HepG2 (cell line): Measurements from ENCODE around the gene USP24. TPM values are rescaled to one million over a fixed set of nuclear protein-coding genes. Genes with fewer than 3 reads are reported as not detected.
A peak's percentile ranks its signal among the peaks of the same experiment; 100 is the strongest.

Experiments
- ATAC-seq: fragments of 200-7000 bp; cut with Tn5 transposase; 3 replicates; pipeline ENCODE4 v1.9.1; 2020; ENCODE audit warnings: mild to moderate bottlenecking, moderate library complexity
- BruUV-seq: library from RNA; stranded (reverse); fragments of 400-500 nt; replicated peaks from 2 replicates; lab custom pipeline; 2021; lab: Mats Ljungman, UMichigan
- CTCF ChIA-PET: fragments of 300-600 bp; formaldehyde crosslinking; extraction: SDS; loops from one replicate; lab custom pipeline; 2021; ENCODE audit warnings: low total read pairs, inconsistent platforms, low intra/inter-chr PET ratio; lab: Yijun Ruan, JAX
- POLR2A ChIA-PET: fragments of 350-600 bp; sonication (Branson Sonifier 250); formaldehyde crosslinking; loops from one replicate; lab custom pipeline; 2020; ENCODE audit warnings: antibody characterized with exemption, inconsistent platforms; lab: Yijun Ruan, JAX
- DNase-seq: peaks from one replicate; pipeline ENCODE4 v3.0.0-alpha.2; 2015; ENCODE audit warnings: low spot score
- FAIRE-seq: peaks from 3 replicates; lab custom pipeline; 2011; peaks lifted over from hg19 to GRCh38; lab: Jason Lieb, UNC
- H2AFZ ChIP-seq: one replicate; pipeline ENCODE4 v1.6.1; 2011; ENCODE audit warnings: low read length, inconsistent platforms
- H3K27ac ChIP-seq: fragments of 300-600 bp; 3 replicates; pipeline ENCODE4 v1.8.0; 2011; ENCODE audit warnings: mixed run types, mild to moderate bottlenecking, mixed read lengths, low read length, inconsistent platforms; ENCODE audit not compliant: insufficient read depth; ENCODE audit errors: extremely low read length
- H3K27me3 ChIP-seq, 2 experiments: fragments of 200-600 bp in 1 of 2; 2 replicates in 1 of 2; 3 replicates in 1 of 2; pipeline versions ENCODE4 v1.6.0 to v1.8.0; 2011; ENCODE audit warnings: low read length in 2 of 2, mild to moderate bottlenecking in 2 of 2, moderate library complexity in 2 of 2, inconsistent platforms in 1 of 2; ENCODE audit not compliant: insufficient read depth in 2 of 2, control insufficient read depth in 1 of 2
- H3K36me3 ChIP-seq, 2 experiments: fragments of 200-600 bp in 1 of 2; replicated peaks in 1 of 2; 2 replicates in 1 of 2; 3 replicates in 1 of 2; pipeline versions ENCODE4 v1.5.1 to v1.8.0; 2011; ENCODE audit warnings: low read length in 2 of 2, inconsistent platforms in 1 of 2; ENCODE audit not compliant: insufficient read depth in 2 of 2, control insufficient read depth in 1 of 2
- H3K4me1 ChIP-seq: 2 replicates; pipeline ENCODE4 v1.5.1; 2012; ENCODE audit warnings: low read length, inconsistent platforms; ENCODE audit not compliant: insufficient read depth
- H3K4me2 ChIP-seq: 2 replicates; pipeline ENCODE4 v1.6.0; 2011; ENCODE audit warnings: low read depth, low read length, inconsistent platforms
- H3K4me3 ChIP-seq, 3 experiments: fragments of 200-600 bp in 1 of 3; sonication (generic), shearing (Covaris generic) in 1 of 3; replicated peaks in 1 of 3; 2 replicates each; pipeline ENCODE4 v1.5.1; 2011 to 2016; ENCODE audit warnings: low read length in 3 of 3, inconsistent platforms in 2 of 3, low read depth in 2 of 3, mild to moderate bottlenecking in 2 of 3, control low read depth in 1 of 3, mixed read lengths in 1 of 3; ENCODE audit not compliant: insufficient read depth in 1 of 3
- H3K79me2 ChIP-seq: one replicate; pipeline ENCODE4 v1.6.1; 2011; ENCODE audit warnings: low read length, inconsistent platforms; ENCODE audit not compliant: insufficient read depth
- H3K9ac ChIP-seq: 2 replicates; pipeline ENCODE4 v1.6.0; 2011; ENCODE audit warnings: mild to moderate bottlenecking, low read depth, low read length, inconsistent platforms; ENCODE audit not compliant: insufficient read depth
- H3K9me3 ChIP-seq: 2 replicates; pipeline ENCODE4 v1.5.1; 2012; ENCODE audit warnings: mild to moderate bottlenecking, low read length
- H4K20me1 ChIP-seq: 2 replicates; pipeline ENCODE4 v1.6.0; 2011; ENCODE audit warnings: inconsistent platforms, mild to moderate bottlenecking, low read length, moderate library complexity; ENCODE audit not compliant: insufficient read depth
- MAFG ChIP-seq: sonication (generic); formaldehyde crosslinking; IDR thresholded peaks from 2 replicates; pipeline ENCODE4 v1.5.1; 2020; ENCODE audit warnings: mild to moderate bottlenecking, missing genetic modification reagents
- MAFK ChIP-seq, 2 experiments: IDR thresholded peaks in 1 of 2; conservative IDR thresholded peaks in 1 of 2; 2 replicates each; pipeline ENCODE4 v1.6.1; 2011; ENCODE audit warnings: improper control_type of control experiment in 2 of 2, low read length in 2 of 2
- ZC3H4 ChIP-seq: sonication (generic); formaldehyde crosslinking; IDR thresholded peaks from 2 replicates; pipeline ENCODE4 v1.4.0; 2020; ENCODE audit warnings: missing genetic modification reagents, borderline replicate concordance
- ZNF589 ChIP-seq: sonication (generic); formaldehyde crosslinking; conservative IDR thresholded peaks from 2 replicates; pipeline ENCODE4 v1.8.0; 2022; ENCODE audit warnings: mild to moderate bottlenecking, moderate library complexity, missing genetic modification reagents
- ZNF724P ChIP-seq: sonication (generic); formaldehyde crosslinking; IDR thresholded peaks from 2 replicates; pipeline ENCODE4 v1.8.0; 2022; ENCODE audit warnings: missing genetic modification reagents, borderline replicate concordance
- WGBS: methylation state at CpG from one replicate; pipeline ENCODE4 v1.1.6; 2017; ENCODE audit warnings: low lambda C conversion rate; 5-methylcytosine and 5-hydroxymethylcytosine counted together
- in situ Hi-C: cut with HindIII; loops from 2 replicates; pipeline ENCODE4 v1.10.0; 2017; ENCODE audit warnings: low pct_unique_long_range_greater_than_20kb; ENCODE audit not compliant: extremely low pct_ligation_motif_present
- intact Hi-C: fragments of 100-400 bp; cut with micrococcal nuclease; formaldehyde crosslinking; loops from one replicate; pipeline ENCODE4 v1.10.0; 2022; ENCODE audit not compliant: unreplicated experiment
- polyA plus RNA-seq, 8 experiments: library from polyadenylated mRNA; depleted of rRNA in 3 of 8; stranded (reverse) in 7 of 8; unstranded in 1 of 8; fragments of >200 nt; fragmentation: Illumina TruSeq in 4 of 8; extraction: Trizol in 4 of 8; gene quantifications; 2 replicates each; pipeline versions ENCODE4 v1.2.1 to v1.2.3, GENCODE V29; 2011 to 2016; ENCODE audit warnings: low read depth in 4 of 8, missing spikeins in 1 of 8, mixed read lengths in 1 of 8; ENCODE audit not compliant: insufficient read depth in 1 of 8
- total RNA-seq, 5 experiments: library from RNA; depleted of rRNA; stranded (reverse); fragments of >200 nt; fragmentation: Illumina TruSeq; extraction: Trizol; gene quantifications; 2 replicates each; pipeline ENCODE4 v1.2.3, GENCODE V29; 2016; ENCODE audit warnings: low read depth in 1 of 5
- TF ChIP-seq, protein P1 (sequence below): sonication (generic); formaldehyde crosslinking; IDR thresholded peaks from 2 replicates; pipeline ENCODE4 v1.4.0; 2020; ENCODE audit warnings: missing genetic modification reagents, borderline replicate concordance
- TF ChIP-seq, protein P2 (sequence below): IDR thresholded peaks from 2 replicates; pipeline ENCODE4 v1.6.1; 2016; ENCODE audit warnings: missing compliant biosample characterization, missing genetic modification reagents, borderline replicate concordance
- TF ChIP-seq, protein P3 (sequence below): sonication (generic); formaldehyde crosslinking; IDR thresholded peaks from 2 replicates; pipeline ENCODE4 v1.4.0; 2020; ENCODE audit warnings: mild to moderate bottlenecking, missing genetic modification reagents

The USP24 gene
- total and polyA plus RNA-seq, 2 of the 13 experiments (the other 11 are each of a cell fraction or from before 2014, with no cell fraction given): 18.8 to 47.6 TPM

DNA sequence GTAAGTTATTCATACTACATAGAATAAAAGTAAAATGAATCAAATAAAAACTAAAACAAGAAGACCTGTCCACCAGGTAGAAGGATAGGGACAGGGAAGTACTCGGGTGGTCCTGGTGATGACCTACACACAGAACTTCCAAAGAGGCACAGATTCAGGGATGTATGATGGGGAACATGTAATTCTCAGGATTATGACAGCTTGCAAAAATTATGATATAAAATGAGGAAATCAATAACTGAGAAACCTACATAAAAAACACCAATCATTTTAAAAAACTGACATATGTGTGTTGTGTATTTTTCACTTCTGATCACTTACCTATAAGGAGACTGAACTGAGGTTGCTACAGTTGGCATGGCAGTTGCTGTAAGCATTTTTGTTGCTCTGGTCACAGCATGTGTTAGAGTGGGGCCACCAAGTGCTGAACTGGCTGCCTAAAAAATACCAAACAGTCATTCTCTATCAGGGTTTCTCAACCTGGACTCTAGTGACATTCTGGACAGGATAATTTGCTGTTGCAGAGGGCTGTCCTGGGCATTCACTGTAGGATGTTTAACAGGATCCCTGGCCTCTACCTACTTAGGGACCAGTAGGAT is 73.8 kb downstream of the USP24 start:
- H3K27me3 ChIP-seq: no peaks in the 10 kb centered on the region
- WGBS: 97% methylated on average over 1 of the region's 1 CpG
- FAIRE-seq (no peak), DNase-seq (no peak), ATAC-seq (no peak)
- no peak overlapping the region for H3K4me2 ChIP-seq
- in situ Hi-C loops: loop anchor here (5.0 kb wide), 1 partner anchor 136 kb away; no protein-coding TSS in a partner anchor
- H3K9me3 ChIP-seq: no peaks in the 10 kb centered on the region
- ChIA-PET CTCF (interaction anchor here (1.4 to 3.7 kb wide), 2 partner anchors 136 to 197 kb away, joined by 4 to 46 read pairs; no protein-coding TSS in a partner anchor), POLR2A (no interaction called here)
- H4K20me1 ChIP-seq: no peaks in the 10 kb centered on the region; the same call in 1 of the 2 replicates
- H2AFZ ChIP-seq: no peak overlapping the region
- intact Hi-C loops: loop anchor here (5.0 kb wide), 1 partner anchor 196 kb away; no protein-coding TSS in a partner anchor
- H3K79me2 ChIP-seq: no peaks in the 10 kb centered on the region
- no TSS peak for BruUV-seq
- H3K27ac ChIP-seq: no peak overlapping the region
- TF ChIP-seq, protein P1, sequence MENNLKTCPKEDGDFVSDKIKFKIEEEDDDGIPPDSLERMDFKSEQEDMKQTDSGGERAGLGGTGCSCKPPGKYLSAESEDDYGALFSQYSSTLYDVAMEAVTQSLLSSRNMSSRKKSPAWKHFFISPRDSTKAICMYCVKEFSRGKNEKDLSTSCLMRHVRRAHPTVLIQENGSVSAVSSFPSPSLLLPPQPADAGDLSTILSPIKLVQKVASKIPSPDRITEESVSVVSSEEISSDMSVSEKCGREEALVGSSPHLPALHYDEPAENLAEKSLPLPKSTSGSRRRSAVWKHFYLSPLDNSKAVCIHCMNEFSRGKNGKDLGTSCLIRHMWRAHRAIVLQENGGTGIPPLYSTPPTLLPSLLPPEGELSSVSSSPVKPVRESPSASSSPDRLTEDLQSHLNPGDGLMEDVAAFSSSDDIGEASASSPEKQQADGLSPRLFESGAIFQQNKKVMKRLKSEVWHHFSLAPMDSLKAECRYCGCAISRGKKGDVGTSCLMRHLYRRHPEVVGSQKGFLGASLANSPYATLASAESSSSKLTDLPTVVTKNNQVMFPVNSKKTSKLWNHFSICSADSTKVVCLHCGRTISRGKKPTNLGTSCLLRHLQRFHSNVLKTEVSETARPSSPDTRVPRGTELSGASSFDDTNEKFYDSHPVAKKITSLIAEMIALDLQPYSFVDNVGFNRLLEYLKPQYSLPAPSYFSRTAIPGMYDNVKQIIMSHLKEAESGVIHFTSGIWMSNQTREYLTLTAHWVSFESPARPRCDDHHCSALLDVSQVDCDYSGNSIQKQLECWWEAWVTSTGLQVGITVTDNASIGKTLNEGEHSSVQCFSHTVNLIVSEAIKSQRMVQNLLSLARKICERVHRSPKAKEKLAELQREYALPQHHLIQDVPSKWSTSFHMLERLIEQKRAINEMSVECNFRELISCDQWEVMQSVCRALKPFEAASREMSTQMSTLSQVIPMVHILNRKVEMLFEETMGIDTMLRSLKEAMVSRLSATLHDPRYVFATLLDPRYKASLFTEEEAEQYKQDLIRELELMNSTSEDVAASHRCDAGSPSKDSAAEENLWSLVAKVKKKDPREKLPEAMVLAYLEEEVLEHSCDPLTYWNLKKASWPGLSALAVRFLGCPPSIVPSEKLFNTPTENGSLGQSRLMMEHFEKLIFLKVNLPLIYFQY (CRISPR knock-in tag): no peak
- no peak for TF ChIP-seq ZNF589 (CRISPR knock-in tag)
- TF ChIP-seq, protein P2, sequence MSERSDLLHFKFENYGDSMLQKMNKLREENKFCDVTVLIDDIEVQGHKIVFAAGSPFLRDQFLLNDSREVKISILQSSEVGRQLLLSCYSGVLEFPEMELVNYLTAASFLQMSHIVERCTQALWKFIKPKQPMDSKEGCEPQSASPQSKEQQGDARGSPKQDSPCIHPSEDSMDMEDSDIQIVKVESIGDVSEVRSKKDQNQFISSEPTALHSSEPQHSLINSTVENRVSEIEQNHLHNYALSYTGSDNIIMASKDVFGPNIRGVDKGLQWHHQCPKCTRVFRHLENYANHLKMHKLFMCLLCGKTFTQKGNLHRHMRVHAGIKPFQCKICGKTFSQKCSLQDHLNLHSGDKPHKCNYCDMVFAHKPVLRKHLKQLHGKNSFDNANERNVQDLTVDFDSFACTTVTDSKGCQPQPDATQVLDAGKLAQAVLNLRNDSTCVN: no peak
- TF ChIP-seq ZC3H4 (CRISPR knock-in tag): no peak
- TF ChIP-seq, protein P3, sequence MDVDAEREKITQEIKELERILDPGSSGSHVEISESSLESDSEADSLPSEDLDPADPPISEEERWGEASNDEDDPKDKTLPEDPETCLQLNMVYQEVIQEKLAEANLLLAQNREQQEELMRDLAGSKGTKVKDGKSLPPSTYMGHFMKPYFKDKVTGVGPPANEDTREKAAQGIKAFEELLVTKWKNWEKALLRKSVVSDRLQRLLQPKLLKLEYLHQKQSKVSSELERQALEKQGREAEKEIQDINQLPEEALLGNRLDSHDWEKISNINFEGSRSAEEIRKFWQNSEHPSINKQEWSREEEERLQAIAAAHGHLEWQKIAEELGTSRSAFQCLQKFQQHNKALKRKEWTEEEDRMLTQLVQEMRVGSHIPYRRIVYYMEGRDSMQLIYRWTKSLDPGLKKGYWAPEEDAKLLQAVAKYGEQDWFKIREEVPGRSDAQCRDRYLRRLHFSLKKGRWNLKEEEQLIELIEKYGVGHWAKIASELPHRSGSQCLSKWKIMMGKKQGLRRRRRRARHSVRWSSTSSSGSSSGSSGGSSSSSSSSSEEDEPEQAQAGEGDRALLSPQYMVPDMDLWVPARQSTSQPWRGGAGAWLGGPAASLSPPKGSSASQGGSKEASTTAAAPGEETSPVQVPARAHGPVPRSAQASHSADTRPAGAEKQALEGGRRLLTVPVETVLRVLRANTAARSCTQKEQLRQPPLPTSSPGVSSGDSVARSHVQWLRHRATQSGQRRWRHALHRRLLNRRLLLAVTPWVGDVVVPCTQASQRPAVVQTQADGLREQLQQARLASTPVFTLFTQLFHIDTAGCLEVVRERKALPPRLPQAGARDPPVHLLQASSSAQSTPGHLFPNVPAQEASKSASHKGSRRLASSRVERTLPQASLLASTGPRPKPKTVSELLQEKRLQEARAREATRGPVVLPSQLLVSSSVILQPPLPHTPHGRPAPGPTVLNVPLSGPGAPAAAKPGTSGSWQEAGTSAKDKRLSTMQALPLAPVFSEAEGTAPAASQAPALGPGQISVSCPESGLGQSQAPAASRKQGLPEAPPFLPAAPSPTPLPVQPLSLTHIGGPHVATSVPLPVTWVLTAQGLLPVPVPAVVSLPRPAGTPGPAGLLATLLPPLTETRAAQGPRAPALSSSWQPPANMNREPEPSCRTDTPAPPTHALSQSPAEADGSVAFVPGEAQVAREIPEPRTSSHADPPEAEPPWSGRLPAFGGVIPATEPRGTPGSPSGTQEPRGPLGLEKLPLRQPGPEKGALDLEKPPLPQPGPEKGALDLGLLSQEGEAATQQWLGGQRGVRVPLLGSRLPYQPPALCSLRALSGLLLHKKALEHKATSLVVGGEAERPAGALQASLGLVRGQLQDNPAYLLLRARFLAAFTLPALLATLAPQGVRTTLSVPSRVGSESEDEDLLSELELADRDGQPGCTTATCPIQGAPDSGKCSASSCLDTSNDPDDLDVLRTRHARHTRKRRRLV (CRISPR knock-in tag): no peak
- peak in 1 of 2 experiments; percentile 22; a peak in 1 of 4 replicates for TF ChIP-seq MAFK (conservative IDR thresholded peaks at IDR 0.05 in 1 of 2, IDR thresholded peaks at IDR 0.05 in 1 of 2; ENCODE audit: low read length in 2 of 2)
- TF ChIP-seq ZNF724P (CRISPR knock-in tag): no peak
- no peak for TF ChIP-seq MAFG (CRISPR knock-in tag)
- no peaks in the 10 kb centered on the region for H3K4me1 ChIP-seq
- no peak overlapping the region for H3K9ac ChIP-seq
- no peak overlapping the region for H3K4me3 ChIP-seq
- H3K36me3 ChIP-seq: peaks cover 23 to 81% of the 10 kb centered on the region in 2 experiments
